NCI-H510A treated with DMSO at 0.1 percent for 48 hours (cell line): ENCODE data around the gene FAM136A.
A peak's percentile ranks its signal among the peaks of the same experiment; 100 is the strongest.
"Not testable (repeated sequence)": the region's sequence is repeated elsewhere in the genome, so short reads cannot be mapped to it uniquely, and the experiment has no call there.

Source experiments
- DNase-seq: peaks from one replicate; lab custom pipeline; 2025; lab: John Stamatoyannopoulos, UW

The FAM136A gene

GRCh38 chr2:70301344-70302194, at the start of gene FAM136A:
FAM136A (minus strand) TSS chr2:70302067; CDS start chr2:70302011, 56 bp downstream.
- peak; percentile 86 for DNase-seq

- DNase-seq = no peak
Measured at GRCh38 chr2:70349921-70350685, 48.2 kb upstream of the FAM136A start.

DNA sequence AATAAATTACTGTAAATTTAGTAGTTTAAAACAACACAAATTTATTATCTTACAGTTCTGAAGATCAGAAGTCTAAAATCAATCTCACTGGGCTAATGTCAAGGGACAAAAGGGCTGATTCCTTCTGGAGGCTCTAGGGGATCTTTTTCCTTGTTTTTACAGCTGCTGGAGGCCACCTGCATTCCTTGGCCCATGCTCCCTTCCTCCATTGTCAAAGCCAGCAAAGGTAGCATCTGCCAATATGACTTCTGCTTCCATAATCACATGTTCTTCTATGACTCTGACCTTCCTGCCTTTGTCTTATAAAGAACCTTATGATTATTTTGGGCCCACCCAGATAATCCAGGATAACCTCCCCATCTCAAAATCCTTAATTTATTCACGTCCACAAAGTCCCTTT, 46.0 kb upstream of the FAM136A start:
- DNase-seq = no peak

GRCh38 chr2:70344195-70344594, 42.3 kb upstream of the FAM136A start:
- DNase-seq = no peak

DNA sequence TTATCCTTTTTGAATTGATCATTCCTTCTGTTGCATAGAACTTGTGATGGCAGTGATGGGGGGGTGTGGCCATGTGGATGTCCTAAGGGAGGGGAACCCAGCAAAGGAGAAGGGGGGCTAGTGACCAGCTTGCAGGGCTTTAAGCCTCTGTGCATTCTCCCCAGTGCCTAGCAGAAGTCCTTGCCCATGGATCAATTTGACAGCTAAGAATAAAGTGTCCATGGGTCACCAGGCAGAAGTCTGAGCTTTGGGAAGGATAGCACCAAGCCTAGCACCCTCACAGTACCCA, 39.6 kb upstream of the FAM136A start:
- no peak for DNase-seq

- DNase-seq = peak; percentile 74
Measured at GRCh38 chr2:70340761-70341476, 39.1 kb upstream of the FAM136A start.

GRCh38 chr2:70340075-70340474, 38.2 kb upstream of the FAM136A start:
- DNase-seq = no peak

DNA sequence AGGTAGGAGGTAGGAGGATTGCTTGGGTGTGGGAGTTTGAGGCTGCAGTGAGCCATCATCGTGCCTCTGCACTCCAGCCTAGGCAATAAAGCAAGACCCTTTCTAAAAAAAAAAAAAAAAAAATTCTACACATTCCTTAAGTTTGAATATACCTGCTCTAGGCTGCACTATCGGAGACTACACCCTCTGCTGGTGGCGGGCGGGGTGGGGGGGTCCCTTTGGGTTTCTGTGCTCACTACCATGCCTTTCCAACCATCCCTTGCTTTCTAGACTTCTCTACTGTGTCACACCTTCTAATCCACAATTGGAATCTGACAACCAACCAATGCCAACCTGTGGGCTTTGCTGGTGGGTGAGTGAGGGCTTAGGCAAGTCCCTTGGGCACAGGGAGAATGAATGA, 34.7 kb upstream of the FAM136A start:
- DNase-seq = no peak

DNA sequence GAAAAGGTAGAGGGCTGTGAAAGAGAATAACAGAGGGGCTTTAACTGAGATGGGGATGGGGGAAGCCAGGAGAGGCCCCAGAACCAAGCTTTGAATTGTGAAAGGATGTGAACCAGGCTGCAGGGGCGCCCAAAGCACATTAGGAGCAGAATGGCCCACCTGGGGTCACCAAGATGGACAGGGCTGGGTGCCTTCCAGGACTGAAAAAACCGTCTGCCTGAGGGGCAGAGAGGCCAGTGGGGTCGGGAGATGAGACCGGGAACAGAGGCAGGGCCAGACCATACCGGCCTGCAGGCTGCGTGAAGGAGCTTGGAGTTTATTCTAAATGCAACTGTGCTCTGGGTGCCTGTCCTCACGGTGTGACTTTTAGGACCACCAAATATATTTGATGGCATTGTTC, 29.1 kb upstream of the FAM136A start:
- DNase-seq = no peak

GRCh38 chr2:70330476-70330875, 28.6 kb upstream of the FAM136A start:
- no peak for DNase-seq

DNA sequence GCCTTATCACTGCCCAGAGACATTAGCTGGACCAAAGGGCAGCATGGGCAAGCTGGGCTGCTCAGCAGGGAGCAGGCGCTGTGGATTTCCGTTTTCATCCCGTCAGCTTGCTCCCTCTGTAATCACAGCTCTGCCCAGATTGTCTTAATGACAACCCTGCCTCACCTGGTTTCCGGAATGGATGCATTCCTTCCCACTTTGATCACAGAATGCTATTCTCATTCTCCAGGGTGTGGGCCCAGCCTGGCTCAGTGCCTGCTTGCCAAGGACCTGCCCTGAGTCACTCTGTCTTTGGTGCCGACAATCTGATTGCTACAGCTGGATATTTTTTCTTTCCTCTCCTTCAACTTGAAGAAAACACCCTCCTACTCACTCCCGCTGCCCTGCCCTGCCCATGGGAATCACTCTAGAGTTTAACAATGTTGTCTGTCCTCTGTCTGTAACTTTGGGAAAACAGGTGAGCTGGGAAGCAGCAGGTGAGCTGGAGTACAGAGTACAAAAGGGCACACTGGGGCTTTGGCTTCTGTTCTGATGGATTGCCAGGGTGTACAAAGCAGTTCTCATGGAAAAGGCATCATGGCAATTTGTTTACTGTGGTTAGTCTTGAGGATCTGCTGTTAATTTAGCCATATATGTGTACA, 27.2 kb upstream of the FAM136A start:
- peak; percentile 13 for DNase-seq

DNA sequence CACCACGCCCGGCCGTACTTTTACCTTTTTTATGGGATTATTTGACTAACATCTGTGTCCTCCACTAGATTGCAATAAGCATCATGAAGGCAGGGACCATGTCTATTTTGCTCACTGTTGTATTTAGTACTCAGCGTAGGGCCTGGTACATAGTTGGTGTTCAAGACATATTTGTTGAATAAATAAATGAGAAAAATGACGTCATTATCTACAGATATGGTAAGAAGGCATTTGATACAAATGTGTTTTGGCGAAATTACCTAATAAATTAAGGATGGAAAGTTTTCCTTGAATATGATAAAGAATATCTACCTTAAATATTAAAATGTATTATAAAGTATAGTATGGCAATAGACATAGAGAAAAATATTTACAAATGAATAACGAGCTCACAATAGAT, 24.0 kb upstream of the FAM136A start:
- DNase-seq = no peak

DNA sequence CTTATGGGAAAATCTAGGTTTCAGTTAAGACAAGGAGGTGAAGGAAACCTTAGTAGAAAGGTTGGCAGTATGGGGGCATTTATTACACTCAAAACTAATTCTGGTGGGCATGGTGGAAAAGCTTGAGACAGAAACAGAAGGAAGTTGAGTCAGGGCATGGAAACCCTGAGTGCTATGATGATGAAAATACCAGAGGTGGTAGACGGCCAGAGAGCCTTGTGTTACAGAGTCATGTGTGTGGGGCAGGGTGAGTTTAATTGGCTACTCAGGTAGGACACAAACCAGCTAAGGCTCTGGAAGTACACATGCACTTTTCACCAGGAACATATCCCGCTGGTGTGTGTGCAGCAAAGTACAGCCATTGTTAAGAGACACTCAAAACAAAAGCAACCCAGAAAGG, 20.7 kb upstream of the FAM136A start:
- DNase-seq = no peak

GRCh38 chr2:70321370-70321769, 19.5 kb upstream of the FAM136A start:
- no peak for DNase-seq

GRCh38 chr2:70314640-70315039, 12.8 kb upstream of the FAM136A start:
- DNase-seq = no peak

- DNase-seq = no peak
Measured at GRCh38 chr2:70312560-70312959, 10.7 kb upstream of the FAM136A start.

DNA sequence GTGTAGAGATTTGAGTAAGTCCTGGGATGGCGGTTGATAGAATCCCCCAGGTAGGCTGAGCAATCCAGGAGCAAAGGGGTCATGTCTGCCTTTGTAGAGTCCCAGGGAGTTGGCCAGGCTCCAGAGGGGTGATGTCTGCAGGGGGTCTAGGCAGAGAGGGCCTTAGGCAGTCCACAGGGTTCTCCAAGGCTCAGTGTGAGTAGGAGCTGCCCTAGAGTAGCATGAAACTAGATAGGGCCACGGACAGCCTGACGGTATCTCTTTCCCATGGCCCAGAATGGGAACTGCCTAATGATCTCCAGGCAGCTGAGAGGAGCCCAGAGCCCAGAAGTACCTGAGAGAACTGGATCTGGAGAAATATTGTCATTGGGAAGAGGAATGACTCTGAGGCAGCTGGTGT, 9.0 kb upstream of the FAM136A start:
- DNase-seq = no peak

GRCh38 chr2:70305531-70305930, 3.7 kb upstream of the FAM136A start:
- no peak for DNase-seq

GRCh38 chr2:70304498-70304897, 2.6 kb upstream of the FAM136A start:
- DNase-seq = peak; percentile 79

GRCh38 chr2:70303186-70303585, 1.3 kb upstream of the FAM136A start:
- DNase-seq = no peak

- not testable (repeated sequence) for DNase-seq
Measured at GRCh38 chr2:70302195-70302546, 304 bp upstream of the FAM136A start.

DNA sequence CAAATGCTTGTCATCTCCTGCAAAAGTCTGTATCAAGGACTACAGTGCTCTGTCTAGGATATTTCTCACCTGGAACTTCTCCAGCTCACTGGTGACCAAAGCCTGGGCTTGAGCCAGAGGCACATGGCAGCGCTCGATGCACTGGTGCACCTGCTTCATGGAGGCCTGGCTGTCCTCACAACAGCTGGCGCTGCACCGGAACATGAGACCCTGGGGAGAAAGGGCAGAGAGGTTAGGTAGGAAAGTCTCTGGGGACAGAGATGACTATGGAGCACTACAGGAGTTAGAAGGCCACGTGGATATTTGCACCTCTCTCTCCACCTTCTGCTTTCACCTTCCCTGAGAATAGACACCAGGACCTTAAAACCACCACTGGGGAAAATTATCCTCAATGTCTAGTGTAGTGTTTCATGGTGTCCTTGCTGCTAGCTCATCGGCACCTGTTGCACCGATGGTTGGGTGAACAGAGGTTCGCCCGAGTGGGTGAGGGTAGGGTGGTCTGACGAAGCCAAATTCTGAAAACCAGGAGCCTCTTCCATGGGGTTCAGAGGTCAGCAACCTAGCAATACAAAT, 1.0 kb downstream of the FAM136A start:
- no peak for DNase-seq
